ENCODE measurements around the gene SLIT3. TPM values are rescaled to one million over a fixed set of nuclear protein-coding genes. Genes with fewer than 3 reads are reported as not detected.

Gene SLIT3
- total RNA-seq, 1 experiment from 2014 or later: 0.10 TPM

DNA sequence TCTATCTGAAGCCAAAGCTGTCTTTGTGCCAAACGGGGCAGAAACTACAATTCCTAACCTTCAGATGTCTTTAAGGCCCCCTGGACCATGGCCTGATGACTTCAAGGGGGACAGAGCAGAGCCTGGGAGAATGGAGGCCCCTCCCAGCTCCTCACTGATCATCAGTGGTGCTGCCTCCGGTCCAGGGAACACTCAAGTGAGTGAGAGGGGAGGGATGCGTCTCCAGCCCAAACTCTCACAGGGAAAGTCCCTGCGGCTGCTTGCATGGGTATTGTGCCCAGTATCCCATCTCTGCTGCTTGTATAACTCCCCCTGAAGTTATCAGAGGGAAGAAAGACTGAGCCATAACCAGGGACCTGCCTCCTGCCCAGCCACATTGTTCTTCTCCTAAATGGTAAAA is 490.3 kb downstream of the SLIT3 start:
- Histone ChIP-seq H3K36me3 (ENCODE audit: control insufficient read depth in 1 of 2, insufficient read depth in 2 of 2, low read length in 2 of 2) (no peaks in the 10 kb centered on the region), H3K9me3 (ENCODE audit: control insufficient read depth in 1 of 2, insufficient read depth in 1 of 2, low read depth in 1 of 2, low read length in 2 of 2) (no peaks in the 10 kb centered on the region), H3K4me3 (replicated peaks in 1 of 2; ENCODE audit: low read depth in 1 of 2, low read length in 2 of 2) (no peak overlapping the region), H3K27me3 (ENCODE audit: insufficient read depth, low read length) (peaks cover 93% of the 10 kb centered on the region), H3K4me1 (ENCODE audit: control insufficient read depth in 1 of 2, insufficient read depth in 2 of 2, low read length in 2 of 2) (no peaks in the 10 kb centered on the region), H3K27ac (ENCODE audit: low read depth, low read length) (no peak overlapping the region), H3K9me2 (ENCODE audit: insufficient read depth) (no peaks in the 10 kb centered on the region), H3K4me2 (ENCODE audit: low read length) (no peak overlapping the region), H3K9ac (ENCODE audit: low read length) (no peak overlapping the region), H2AFZ (ENCODE audit: low read depth, low read length, poor library complexity, severe bottlenecking) (no peak overlapping the region), H3K79me2 (ENCODE audit: insufficient read depth, low read length) (no peaks in the 10 kb centered on the region), H4K20me1 (ENCODE audit: insufficient read depth) (no peaks in the 10 kb centered on the region)
- ChIA-PET CTCF (no interaction called here), RAD21 (ENCODE audit: low non-redundant PET in 1 of 2, low total read pairs in 2 of 2, uncharacterized antibody in 2 of 2, unreplicated experiment in 2 of 2) (no interaction called here), POLR2A (no interaction called here)
- no peak for TF ChIP-seq SRF (IDR thresholded peaks at IDR 0.05; ENCODE audit: low read depth)
- TF ChIP-seq ZNF274 (IDR thresholded peaks at IDR 0.05; ENCODE audit: low read depth, low read length): no peak
- no peak for TF ChIP-seq RAD21 (IDR thresholded peaks at IDR 0.05; ENCODE audit: low read depth)
- no peak for TF ChIP-seq EZH2 (IDR thresholded peaks at IDR 0.05)
- no peak for TF ChIP-seq ELF1 (IDR thresholded peaks at IDR 0.05; ENCODE audit: borderline replicate concordance, low read depth)
- no peak for TF ChIP-seq EGR1 (IDR thresholded peaks at IDR 0.05; ENCODE audit: low read depth)
- TF ChIP-seq ZBTB33 (IDR thresholded peaks at IDR 0.05; ENCODE audit: extremely low read depth, insufficient replicate concordance, low read length): no peak
- TF ChIP-seq EZH2phosphoT487 (IDR thresholded peaks at IDR 0.05; ENCODE audit: borderline replicate concordance): no peak
- no peak for TF ChIP-seq REST (IDR thresholded peaks at IDR 0.05; ENCODE audit: low read depth)
- no peak for TF ChIP-seq SP1 (IDR thresholded peaks at IDR 0.05; ENCODE audit: low read depth)
- no peak for TF ChIP-seq TCF7L2 (IDR thresholded peaks at IDR 0.05; ENCODE audit: borderline replicate concordance, extremely low read depth, insufficient read depth, insufficient read length)
- TF ChIP-seq FOSL1 (IDR thresholded peaks at IDR 0.05; ENCODE audit: low read depth): no peak
- TF ChIP-seq JUND (IDR thresholded peaks at IDR 0.05): no peak
- no peak for TF ChIP-seq CTCF (IDR thresholded peaks at IDR 0.05 in 2 of 3, conservative IDR thresholded peaks at IDR 0.05 in 1 of 3; ENCODE audit: borderline replicate concordance in 1 of 3, insufficient read depth in 1 of 3, low read depth in 2 of 3, low read length in 2 of 3)
- no peak for TF ChIP-seq POLR2A (IDR thresholded peaks at IDR 0.05; ENCODE audit: borderline replicate concordance, extremely low read depth, insufficient read depth, insufficient read length)
- ATAC-seq: no peak
- no TSS peak for BruUV-seq (replicated peaks)
- no peak for DNase-seq (ENCODE audit: low read depth, low spot score)
- intact Hi-C loops (cut with micrococcal nuclease): no loop called here

Data from HCT116 (cell line).